ENCODE data around the gene LRBA.

DNA sequence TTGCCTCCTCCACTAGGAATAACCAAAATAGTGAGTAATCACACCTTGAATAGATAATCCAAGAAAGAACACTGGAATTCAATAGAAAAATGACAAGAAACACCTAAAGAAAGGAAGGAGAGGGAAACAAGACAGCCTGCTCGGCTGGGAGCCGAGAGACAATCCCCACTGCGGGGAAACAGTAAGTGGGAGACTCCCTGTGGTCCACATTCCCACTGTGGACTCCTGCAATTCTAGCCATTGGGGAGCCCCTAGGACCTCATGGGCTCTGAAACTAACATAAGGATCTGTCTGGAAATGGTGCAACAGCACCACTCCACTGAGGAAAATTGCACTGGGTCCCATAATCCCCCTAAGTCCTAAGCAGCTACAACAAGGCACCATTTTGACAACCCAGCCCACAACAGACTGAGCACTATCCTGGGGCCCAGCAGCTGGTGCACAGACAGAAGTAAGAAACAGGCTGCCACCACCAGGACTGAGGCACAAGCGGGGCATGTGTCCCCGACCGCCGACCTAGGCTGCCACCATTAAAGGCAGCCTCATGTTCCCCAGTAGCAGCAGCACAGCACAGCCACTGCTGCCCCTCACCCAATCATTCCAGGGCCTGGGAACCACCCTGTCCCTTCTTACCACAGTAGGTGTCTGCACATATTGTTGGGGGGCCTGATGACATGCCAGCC, 14.2 kb downstream of the LRBA start:
- TF ChIP-seq, protein P1, sequence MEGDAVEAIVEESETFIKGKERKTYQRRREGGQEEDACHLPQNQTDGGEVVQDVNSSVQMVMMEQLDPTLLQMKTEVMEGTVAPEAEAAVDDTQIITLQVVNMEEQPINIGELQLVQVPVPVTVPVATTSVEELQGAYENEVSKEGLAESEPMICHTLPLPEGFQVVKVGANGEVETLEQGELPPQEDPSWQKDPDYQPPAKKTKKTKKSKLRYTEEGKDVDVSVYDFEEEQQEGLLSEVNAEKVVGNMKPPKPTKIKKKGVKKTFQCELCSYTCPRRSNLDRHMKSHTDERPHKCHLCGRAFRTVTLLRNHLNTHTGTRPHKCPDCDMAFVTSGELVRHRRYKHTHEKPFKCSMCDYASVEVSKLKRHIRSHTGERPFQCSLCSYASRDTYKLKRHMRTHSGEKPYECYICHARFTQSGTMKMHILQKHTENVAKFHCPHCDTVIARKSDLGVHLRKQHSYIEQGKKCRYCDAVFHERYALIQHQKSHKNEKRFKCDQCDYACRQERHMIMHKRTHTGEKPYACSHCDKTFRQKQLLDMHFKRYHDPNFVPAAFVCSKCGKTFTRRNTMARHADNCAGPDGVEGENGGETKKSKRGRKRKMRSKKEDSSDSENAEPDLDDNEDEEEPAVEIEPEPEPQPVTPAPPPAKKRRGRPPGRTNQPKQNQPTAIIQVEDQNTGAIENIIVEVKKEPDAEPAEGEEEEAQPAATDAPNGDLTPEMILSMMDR (conservative IDR thresholded peaks at IDR 0.05) = no peak
- no peak for TF ChIP-seq EZH2 (IDR thresholded peaks at IDR 0.05; ENCODE audit: low read depth)

All from PC-9 (cell line).